NCI-H226 (cell line): Measurements from ENCODE around the gene STPG4.
"Not testable (repeated sequence)": the region's sequence is repeated elsewhere in the genome, so short reads cannot be mapped to it uniquely, and the experiment has no call there.

Experiments
- DNase-seq: peaks from one replicate; pipeline ENCODE4 v3.0.0-alpha.2; 2015

Gene STPG4

GRCh38 chr2:47172922-47173695 is 18.0 kb upstream of the STPG4 start:
- DNase-seq: no peak

GRCh38 chr2:47172156-47172921 is 17.2 kb upstream of the STPG4 start:
- DNase-seq: peak; percentile 33

DNA sequence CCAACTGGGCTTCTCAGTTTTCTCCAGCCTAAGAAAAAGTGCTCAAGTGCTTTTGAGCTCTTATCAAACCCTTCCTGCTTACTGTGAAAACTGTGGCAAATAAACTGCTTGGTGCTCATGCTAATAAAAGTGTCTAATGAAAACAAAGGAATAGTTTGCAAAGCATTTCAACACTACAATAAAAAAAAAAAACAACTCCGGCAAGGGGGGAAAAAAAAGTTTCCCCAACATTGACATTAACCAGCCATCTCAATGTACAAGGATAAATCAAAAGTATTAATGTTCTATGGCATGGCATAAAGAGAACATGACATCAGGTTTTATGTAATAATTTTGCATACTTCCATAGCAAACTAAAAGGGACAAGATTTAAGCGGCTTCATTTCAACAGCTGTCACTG is 14.7 kb upstream of the STPG4 start:
- no peak for DNase-seq

- DNase-seq: not testable (repeated sequence)
Measured at GRCh38 chr2:47168895-47169294, 13.8 kb upstream of the STPG4 start.

GRCh38 chr2:47167149-47167548 is 12.0 kb upstream of the STPG4 start:
- DNase-seq: no peak

DNA sequence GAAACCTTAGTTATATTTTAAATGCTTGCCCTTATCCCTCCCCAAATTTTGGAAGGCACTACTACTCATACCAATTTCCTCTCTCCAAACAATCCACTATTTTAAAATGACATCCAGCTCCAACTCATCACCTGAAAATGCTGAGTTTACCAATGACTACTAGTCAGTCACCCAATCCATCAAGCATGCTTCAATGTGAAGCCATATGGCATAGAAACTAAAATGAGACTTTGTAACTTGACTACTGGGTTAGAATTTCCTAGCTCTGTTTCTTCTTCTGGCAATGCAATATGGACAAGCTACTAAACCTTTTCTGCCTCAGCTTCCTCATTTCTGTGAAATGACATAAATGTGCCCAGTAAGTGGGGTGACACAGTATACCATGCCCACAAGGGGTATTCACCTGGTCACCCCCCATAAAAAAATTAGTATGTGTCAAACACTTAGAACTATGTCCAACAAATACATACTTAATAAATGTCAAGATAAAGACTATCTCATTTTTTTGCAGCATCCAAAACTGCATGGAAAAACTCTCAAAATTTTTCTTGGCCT is 10.0 kb upstream of the STPG4 start:
- DNase-seq: no peak

DNA sequence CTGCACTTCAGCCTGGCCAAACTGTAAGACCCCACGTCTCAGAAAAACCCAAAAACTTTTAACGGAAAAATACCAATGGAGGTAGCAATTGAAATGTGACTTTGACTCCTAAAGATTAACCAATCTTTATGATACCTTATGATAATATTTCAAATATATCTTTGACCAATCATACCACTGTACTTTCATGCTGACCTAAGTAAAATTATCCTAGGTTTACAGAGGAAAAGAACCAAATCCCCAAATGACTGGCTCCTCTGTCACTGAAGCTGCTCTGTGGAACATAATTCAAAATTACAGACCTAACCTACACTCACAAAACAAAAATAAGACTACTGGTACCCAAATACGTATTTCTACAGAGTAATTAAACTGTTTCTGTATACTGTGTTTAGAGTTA is 7.7 kb upstream of the STPG4 start:
- no peak for DNase-seq

DNA sequence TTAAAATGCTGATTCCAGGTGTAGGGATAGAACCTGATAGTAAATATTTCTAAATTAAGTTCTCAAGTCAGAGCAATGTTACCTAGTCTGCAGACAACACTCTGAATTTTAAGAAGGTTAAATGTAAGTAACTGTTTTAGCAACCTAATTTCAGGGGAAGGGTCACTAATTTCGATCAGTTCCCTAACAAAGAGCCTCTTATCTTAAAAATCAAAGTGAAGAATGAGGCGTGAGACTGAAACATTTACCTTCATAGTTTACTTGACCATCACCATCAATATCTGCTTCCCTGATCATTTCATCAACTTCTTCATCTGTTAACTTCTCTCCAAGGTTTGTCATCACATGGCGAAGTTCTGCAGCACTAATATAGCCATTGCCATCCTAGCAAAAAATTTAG is 6.4 kb upstream of the STPG4 start:
- DNase-seq: no peak

- no peak for DNase-seq
Measured at GRCh38 chr2:47160660-47161059, 5.6 kb upstream of the STPG4 start.

GRCh38 chr2:47160211-47160610 is 5.1 kb upstream of the STPG4 start:
- DNase-seq: no peak

- no peak for DNase-seq
Measured at GRCh38 chr2:47159627-47160026, 4.5 kb upstream of the STPG4 start.

DNA sequence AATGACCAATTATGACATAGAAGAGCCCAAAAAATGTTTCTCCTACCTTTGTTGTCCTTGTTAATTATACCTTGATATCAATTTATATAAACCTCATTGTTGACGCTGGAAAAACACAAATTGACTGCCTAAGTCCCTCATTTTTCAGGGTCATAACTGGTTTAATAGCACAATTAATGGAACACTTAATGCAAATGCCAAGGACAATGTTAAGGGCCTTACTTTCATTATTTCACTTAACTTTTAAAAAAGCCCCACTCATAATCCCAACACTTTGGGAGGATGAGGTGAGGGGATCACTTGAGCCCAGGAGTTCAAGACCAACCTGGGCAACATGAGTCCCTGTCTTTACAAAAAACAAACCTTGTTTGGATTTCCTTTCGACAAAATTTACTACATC is 3.5 kb upstream of the STPG4 start:
- no peak for DNase-seq

GRCh38 chr2:47152803-47153202 is 2.3 kb downstream of the STPG4 start:
- no peak for DNase-seq

DNA sequence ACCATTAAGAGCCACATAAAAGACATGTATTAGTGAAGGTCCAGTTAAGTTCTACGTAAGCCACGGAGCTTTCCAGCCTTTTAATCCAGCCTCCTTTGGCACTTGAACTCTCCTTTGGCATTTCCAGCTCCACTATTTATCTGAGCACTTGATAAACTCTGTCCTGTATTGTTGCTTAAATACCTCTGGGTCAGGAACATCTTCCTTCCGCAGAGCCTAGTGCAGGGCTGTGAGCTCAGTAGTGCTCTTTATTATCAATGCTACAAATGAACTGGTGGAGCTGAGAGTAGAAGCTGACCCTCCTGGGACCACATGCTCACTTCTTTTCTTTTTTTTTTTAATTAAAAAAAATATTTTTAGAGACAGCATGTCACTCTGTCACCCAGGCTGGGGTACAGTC is 4.9 kb downstream of the STPG4 start:
- DNase-seq: no peak

- no peak for DNase-seq
Measured at GRCh38 chr2:47147021-47147420, 8.1 kb downstream of the STPG4 start.

DNA sequence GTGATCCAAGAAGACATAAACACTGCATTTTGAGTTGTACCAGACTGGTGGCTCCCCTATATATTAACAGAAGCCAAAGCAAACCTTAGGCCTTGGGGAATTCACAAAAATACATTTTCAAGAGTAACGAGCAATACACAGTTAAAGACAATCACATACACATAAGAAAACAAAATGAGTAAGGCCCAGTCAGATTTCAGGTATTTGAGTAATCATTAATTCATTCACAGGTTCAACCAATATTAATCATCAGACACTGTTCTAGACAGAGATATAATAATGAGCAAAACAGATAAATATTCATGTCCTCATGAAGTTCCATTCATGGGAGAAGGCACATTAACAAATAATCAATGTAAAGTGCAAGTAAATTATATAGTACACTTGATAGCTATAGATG is 9.6 kb downstream of the STPG4 start:
- DNase-seq: no peak

- no peak for DNase-seq
Measured at GRCh38 chr2:47141520-47141919, 13.6 kb downstream of the STPG4 start.

DNA sequence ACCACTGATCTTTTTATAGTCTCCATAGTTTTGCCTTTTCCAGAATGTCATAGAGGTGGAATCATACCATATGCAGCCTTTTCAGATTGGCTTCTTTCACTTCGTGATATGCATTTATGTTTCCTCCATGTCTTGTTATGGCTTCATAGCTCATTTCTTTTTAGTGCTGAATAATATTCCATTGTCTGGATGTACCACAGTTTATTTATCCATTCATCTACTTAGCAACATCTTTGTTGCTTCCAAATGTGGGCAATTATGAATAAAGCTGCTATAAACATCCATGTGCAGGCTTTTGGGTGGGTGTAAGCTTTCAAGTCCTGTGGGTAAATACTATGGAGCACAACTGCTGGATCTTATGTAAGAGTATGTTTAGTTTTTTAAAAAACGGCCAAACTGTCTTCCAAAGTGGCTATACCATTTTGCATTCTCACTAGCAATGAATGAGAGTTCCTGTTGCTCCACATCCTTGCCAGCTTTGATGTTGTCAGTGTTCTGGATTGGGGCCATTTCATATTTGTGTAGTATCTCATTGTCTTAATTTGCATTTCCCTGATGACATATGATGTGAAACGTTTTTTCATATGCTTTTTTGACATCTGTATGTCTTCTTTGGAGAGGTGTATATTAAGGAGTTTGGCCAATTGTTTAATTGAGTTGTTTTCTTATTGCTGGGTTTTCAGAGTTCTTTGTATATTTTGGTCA is 20.6 kb downstream of the STPG4 start:
- peak; percentile 16 for DNase-seq

DNA sequence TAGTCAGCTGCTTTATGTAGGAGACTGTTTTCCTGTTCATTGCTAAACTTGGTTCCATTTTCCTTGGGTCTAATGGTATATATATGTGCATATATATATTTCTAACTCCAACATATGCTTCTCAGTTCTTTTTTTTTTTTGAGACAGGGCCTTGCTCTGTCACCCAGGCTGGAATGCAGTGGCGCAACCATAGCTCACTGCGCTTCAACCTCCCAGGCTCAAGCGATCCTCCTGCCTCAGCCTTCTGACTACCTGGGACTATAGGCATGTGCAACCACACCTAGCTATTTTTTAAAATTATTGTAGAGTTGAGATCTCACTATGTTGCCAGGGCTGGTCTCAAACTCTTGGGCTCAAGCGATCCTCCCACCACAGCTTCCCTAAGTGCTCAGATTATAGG is 22.1 kb downstream of the STPG4 start:
- DNase-seq: no peak

- no peak for DNase-seq
Measured at GRCh38 chr2:47129191-47129706, 25.9 kb downstream of the STPG4 start.

- no peak for DNase-seq
Measured at GRCh38 chr2:47128705-47129104, 26.4 kb downstream of the STPG4 start.

GRCh38 chr2:47127862-47128543 is 27.1 kb downstream of the STPG4 start:
- no peak for DNase-seq

- no peak for DNase-seq
Measured at GRCh38 chr2:47126783-47127182, 28.3 kb downstream of the STPG4 start.
